Ovary (tissue), 9 donors: ENCODE measurements around the gene ACVRL1. TPM values are rescaled to one million over a fixed set of nuclear protein-coding genes. Genes with fewer than 3 reads are reported as not detected.

ENCODE experiments used
- DNase-seq, 5 donors: peaks; one replicate each; pipeline ENCODE4 v3.0.0-alpha.2; 2019 to 2020
- H3K27ac ChIP-seq, 2 donors: fragments of 200-600 bp; one replicate each; pipeline versions ENCODE4 v1.5.1 to v1.8.0; 2019 to 2022
- H3K27me3 ChIP-seq: fragments of 200-600 bp; one replicate; pipeline ENCODE4 v1.8.0; 2022
- H3K36me3 ChIP-seq: fragments of 200-600 bp; sonication (generic); one replicate; pipeline ENCODE4 v1.5.1; 2019
- H3K4me1 ChIP-seq: one replicate; pipeline ENCODE4 v1.8.1; 2013; ENCODE audit warnings: mild to moderate bottlenecking, moderate library complexity; ENCODE audit not compliant: insufficient read depth
- H3K4me3 ChIP-seq: fragments of 200-600 bp; sonication (generic); one replicate; pipeline ENCODE4 v1.5.1; 2017
- H3K9me3 ChIP-seq, 2 donors: fragments of 200-600 bp in 1 of 2; sonication (generic) in 1 of 2; one replicate each; pipeline versions ENCODE4 v1.5.1 to v1.8.1; 2013 to 2019; ENCODE audit warnings: mild to moderate bottlenecking in 1 of 2, moderate library complexity in 1 of 2
- CTCF ChIP-seq, 3 donors: fragments of 450-650 bp in 2 of 3; fragments of 200-600 bp in 1 of 3; IDR thresholded peaks; one replicate each; pipeline versions ENCODE4 v1.5.1 to v1.8.0; 2016 to 2022; ENCODE audit warnings: antibody characterized with exemption in 3 of 3, mild to moderate bottlenecking in 1 of 3
- EP300 ChIP-seq: sonication (generic); formaldehyde crosslinking; IDR thresholded peaks from one replicate; pipeline ENCODE4 v1.6.1; 2017; ENCODE audit warnings: antibody characterized with exemption
- POLR2A ChIP-seq: fragments of 450-650 bp; IDR thresholded peaks from one replicate; pipeline ENCODE4 v1.6.1; 2017; ENCODE audit warnings: antibody characterized with exemption, mild to moderate bottlenecking, moderate library complexity
- WGBS, 3 donors: extraction: QIAGEN DNeasy Blood & Tissue Kit in 1 of 3; methylation state at CpG; one replicate each; pipeline versions ENCODE4 v1.1.5 to v1.1.7; 2013 to 2017; 5-methylcytosine and 5-hydroxymethylcytosine counted together
- intact Hi-C, 4 donors: fragments of 100-400 bp; cut with DNase I; formaldehyde crosslinking; loops; one replicate each; pipeline versions ENCODE4 v1.11.0 to v1.15.1; 2022 to 2023
- polyA plus RNA-seq, 2 donors: library from polyadenylated mRNA; stranded (reverse); fragments of 200-250 nt in 1 of 2; fragments of 350-450 nt in 1 of 2; fragmentation: Illumina TruSeq in 1 of 2; extraction: RNeasy Lipid Tissue Mini Kit (QIAGEN cat#74804) in 1 of 2; gene quantifications; one replicate each; pipeline ENCODE4 v1.2.3, GENCODE V29; 2013 to 2014
- total RNA-seq, 7 donors: library from RNA; depleted of rRNA in 2 of 7; stranded (reverse); fragments of >200 nt in 2 of 7; fragmentation: NEBNext Ultra II Directional in 3 of 7; extraction: Animal tissue kit (Norgen Biotek cat#: 25700) in 3 of 7; gene quantifications; one replicate each; pipeline versions ENCODE4 v1.1.0 to v1.2.4, GENCODE V29; 2016 to 2023
- donor health status: DM: no; HTN: no; CAD: no; lungs with moderate emphysema.
- donor health status: DM: no; HTN: no; CAD: no.
- donor health status: Bipolar disorder and iron deficiency.
- donor health status: DM: yes; HTN: yes; CAD: no.
- donor health status: DM: no; HTN: no; CAD: no.
- donor health status: DM: yes; HTN: yes; CAD: no.

ACVRL1 gene
- total and polyA plus RNA-seq, 9 donors: 5.7 to 17.6 (median 11.2) TPM

GRCh38 chr12:51863933-51864832 lies 43.1 kb upstream of the ACVRL1 start:
- no peak overlapping the region for H3K4me3 ChIP-seq
- H3K9me3 ChIP-seq: no peaks in the 10 kb centered on the region
- no peaks in the 10 kb centered on the region for H3K27me3 ChIP-seq
- 4 to 10% (median 6%) methylated on average over 50 to 53 of the region's 53 CpGs for WGBS, 3 donors
- H3K27ac ChIP-seq: no peak overlapping the region
- H3K36me3 ChIP-seq: no peaks in the 10 kb centered on the region
- DNase-seq: peak in 1 of 5 donors; percentile 29
- TF ChIP-seq EP300 (no peak), CTCF (IDR thresholded peaks at IDR 0.05) (no peak), POLR2A (no peak)
- intact Hi-C loops: no loop called here
- peaks cover 3% of the 10 kb centered on the region for H3K4me1 ChIP-seq

- 55 to 59% (median 56%) methylated on average over 12 of the region's 12 CpGs for WGBS, 3 donors
- no peak for DNase-seq
- no peak overlapping the region for H3K27ac ChIP-seq
- H3K9me3 ChIP-seq: no peaks in the 10 kb centered on the region
- intact Hi-C loops: no loop called here
- no peak for TF ChIP-seq CTCF (IDR thresholded peaks at IDR 0.05)
- no peak for TF ChIP-seq EP300
- no peak for TF ChIP-seq POLR2A
- no peak overlapping the region for H3K4me3 ChIP-seq
- H3K27me3 ChIP-seq: no peaks in the 10 kb centered on the region
- H3K36me3 ChIP-seq: no peaks in the 10 kb centered on the region
- H3K4me1 ChIP-seq: peaks cover 3% of the 10 kb centered on the region
Observed at GRCh38 chr12:51864833-51865670, 42.3 kb upstream of the ACVRL1 start.

- intact Hi-C loops: no loop called here
- no peak overlapping the region for H3K27ac ChIP-seq
- H3K9me3 ChIP-seq: no peaks in the 10 kb centered on the region
- H3K4me3 ChIP-seq: no peak overlapping the region
- H3K27me3 ChIP-seq: no peaks in the 10 kb centered on the region
- 82 to 89% (median 85%) methylated on average over 7 of the region's 7 CpGs for WGBS, 3 donors
- no peaks in the 10 kb centered on the region for H3K36me3 ChIP-seq
- TF ChIP-seq POLR2A (no peak), EP300 (no peak), CTCF (IDR thresholded peaks at IDR 0.05) (no peak)
- no peak for DNase-seq
- peaks cover 3% of the 10 kb centered on the region for H3K4me1 ChIP-seq
Observed at GRCh38 chr12:51865757-51866270, 41.5 kb upstream of the ACVRL1 start.

GRCh38 chr12:51866324-51866723 lies 41.0 kb upstream of the ACVRL1 start:
- Histone ChIP-seq H3K27me3 (no peaks in the 10 kb centered on the region), H3K9me3 (no peaks in the 10 kb centered on the region), H3K4me3 (no peak overlapping the region), H3K36me3 (no peaks in the 10 kb centered on the region), H3K27ac (no peak overlapping the region), H3K4me1 (peaks cover 3% of the 10 kb centered on the region)
- no peak for DNase-seq
- intact Hi-C loops: no loop called here
- TF ChIP-seq CTCF (IDR thresholded peaks at IDR 0.05): no peak
- TF ChIP-seq POLR2A: no peak
- TF ChIP-seq EP300: no peak
- WGBS, 3 donors: 94 to 98% (median 96%) methylated on average over 4 of the region's 4 CpGs
